GM18951 (cell line): ENCODE data around the gene SMIM30.

ENCODE experiments used
- POLR2A ChIP-seq: IDR thresholded peaks from 4 replicates; pipeline ENCODE4 v1.6.1; 2011; ENCODE audit warnings: mild to moderate bottlenecking; ENCODE audit not compliant: insufficient read length, insufficient read depth; ENCODE audit errors: extremely low read depth
- in situ Hi-C: fragments of 300-500 bp; cut with MboI; formaldehyde crosslinking; loops from one replicate; pipeline ENCODE4 v1.12.0; 2022; ENCODE audit warnings: low sequenced_read_pairs, mixed read lengths, inconsistent platforms; ENCODE audit not compliant: unreplicated experiment

SMIM30 gene

GRCh38 chr7:113086431-113086888, 31.9 kb downstream of the SMIM30 start, which contains the start of gene GPR85:
Gene GPR85, minus strand, starts transcription at chr7:113086827. Its CDS starts 2,106 bp downstream, at chr7:113084721.
- peak; percentile 31 for TF ChIP-seq POLR2A
- in situ Hi-C loops, result no loop called here

GRCh38 chr7:113085781-113086390, 32.5 kb downstream of the SMIM30 start:
- in situ Hi-C loops, result no loop called here
- no peak for TF ChIP-seq POLR2A

- in situ Hi-C loops, result no loop called here
- no peak for TF ChIP-seq POLR2A
These were observed 33.7 kb downstream of the SMIM30 start for GRCh38 chr7:113084496-113085172.

GRCh38 chr7:113083816-113084495, 34.4 kb downstream of the SMIM30 start:
- in situ Hi-C loops, result no loop called here
- TF ChIP-seq POLR2A, result no peak

- no peak for TF ChIP-seq POLR2A
- in situ Hi-C loops, result no loop called here
These were observed 35.1 kb downstream of the SMIM30 start for GRCh38 chr7:113083132-113083815.

- TF ChIP-seq POLR2A, result no peak
- in situ Hi-C loops, result no loop called here
These were observed 40.0 kb downstream of the SMIM30 start for GRCh38 chr7:113078331-113078730.

- TF ChIP-seq POLR2A, result no peak
- in situ Hi-C loops, result no loop called here
These were observed 41.7 kb downstream of the SMIM30 start for GRCh38 chr7:113076703-113077102.

GRCh38 chr7:113071465-113071864, 46.9 kb downstream of the SMIM30 start:
- TF ChIP-seq POLR2A, result no peak
- in situ Hi-C loops, result no loop called here
